GM12891 (cell line): ENCODE results near the gene TAF11L3. TPM values are rescaled to one million over a fixed set of nuclear protein-coding genes. Genes with fewer than 3 reads are reported as not detected.
"Not testable (repeated sequence)": the region's sequence is repeated elsewhere in the genome, so short reads cannot be mapped to it uniquely, and the experiment has no call there.

Experiments used
- DNase-seq: peaks from one replicate; pipeline ENCODE4 v3.0.0; 2011; ENCODE audit warnings: low spot score; ENCODE audit not compliant: insufficient read length
- FAIRE-seq: peaks from 2 replicates; lab custom pipeline; 2011; peaks lifted over from hg19 to GRCh38; lab: Jason Lieb, UNC
- PAX5 ChIP-seq: IDR thresholded peaks from 2 replicates; pipeline ENCODE4 v1.6.1; 2011; ENCODE audit warnings: low read length, moderate library complexity, mild to moderate bottlenecking; ENCODE audit not compliant: insufficient read depth, severe bottlenecking
- POLR2A ChIP-seq: IDR thresholded peaks from 2 replicates; pipeline ENCODE4 v1.6.1; 2011; ENCODE audit warnings: low read depth, low read length, control low read depth
- POLR2AphosphoS5 ChIP-seq: IDR thresholded peaks from 2 replicates; pipeline ENCODE4 v1.6.1; 2011; ENCODE audit warnings: low read depth, low read length, control low read depth
- POU2F2 ChIP-seq: IDR thresholded peaks from 2 replicates; pipeline ENCODE4 v1.6.1; 2011; ENCODE audit warnings: low read depth, mild to moderate bottlenecking, control low read depth, low read length, moderate library complexity
- SPI1 ChIP-seq: IDR thresholded peaks from 2 replicates; pipeline ENCODE4 v1.6.1; 2011; ENCODE audit warnings: low read depth, low read length, control low read depth
- TAF1 ChIP-seq: IDR thresholded peaks from 2 replicates; pipeline ENCODE4 v1.6.1; 2011; ENCODE audit warnings: low read depth, low read length, control low read depth
- polyA plus RNA-seq: library from polyadenylated mRNA; unstranded; fragments of >200 nt; gene quantifications from one replicate; pipeline ENCODE4 v1.2.1, GENCODE V29; 2012; ENCODE audit warnings: low read depth, missing spikeins, inconsistent platforms; ENCODE audit not compliant: missing spikeins

Gene TAF11L3
- not detected for polyA plus RNA-seq

DNA sequence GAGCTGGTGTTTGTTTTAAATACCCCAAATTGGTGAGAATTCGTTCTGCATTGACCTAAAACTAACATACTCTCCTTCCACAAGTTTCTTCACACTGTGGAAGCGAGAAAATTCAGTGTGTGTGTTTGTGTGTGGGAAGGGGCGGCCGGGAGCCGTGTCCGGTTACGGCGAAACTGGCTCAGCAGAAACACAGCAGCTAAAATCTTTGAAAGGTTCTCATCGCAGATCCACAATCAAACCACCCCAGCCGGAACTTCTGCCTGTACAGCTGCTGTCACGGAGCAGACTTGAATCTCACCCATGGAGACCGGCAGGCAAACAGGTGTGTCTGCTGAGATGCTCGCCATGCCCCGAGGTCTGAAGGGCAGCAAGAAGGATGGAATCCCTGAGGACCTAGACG is at the start of gene TAF11L3:
TSS of gene TAF11L3 (plus strand) at position 301 of the 400 bp plus-strand sequence.
- not testable (repeated sequence) for DNase-seq, FAIRE-seq

- TF ChIP-seq POLR2A: no peak
- no peak for TF ChIP-seq POLR2AphosphoS5
- no peak for FAIRE-seq
- no peak for DNase-seq
Measured at GRCh38 chr5:17470064-17470463, 48.1 kb upstream of the TAF11L3 start.

DNA sequence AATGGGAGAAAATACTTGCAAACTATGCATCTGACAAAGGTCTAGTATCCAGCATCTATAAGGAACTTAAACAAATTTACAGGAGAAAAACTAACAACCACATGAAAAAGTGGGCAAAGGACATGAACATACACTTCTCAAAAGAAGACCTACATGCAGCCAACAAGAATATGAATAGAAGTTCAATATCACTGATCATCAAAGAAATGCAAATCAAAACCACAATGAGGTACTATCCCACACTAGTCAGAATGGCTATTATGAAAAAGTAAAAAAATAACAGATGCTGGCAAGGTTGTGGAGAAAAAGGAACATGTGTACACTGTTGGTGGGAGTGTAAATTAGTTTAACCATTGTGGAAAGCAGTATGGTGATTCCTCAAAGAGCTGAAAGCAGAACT is 43.1 kb upstream of the TAF11L3 start:
- FAIRE-seq, DNase-seq: not testable (repeated sequence)

GRCh38 chr5:17477043-17477442 is 41.1 kb upstream of the TAF11L3 start:
- DNase-seq (no peak), FAIRE-seq (no peak)
- no peak for TF ChIP-seq POLR2AphosphoS5
- TF ChIP-seq TAF1: no peak
- TF ChIP-seq POU2F2: no peak
- TF ChIP-seq POLR2A: no peak
- no peak for TF ChIP-seq SPI1

- TF ChIP-seq POLR2A (no peak), POU2F2 (no peak), SPI1 (no peak), TAF1 (no peak), PAX5 (no peak), POLR2AphosphoS5 (no peak)
- no peak for FAIRE-seq
- no peak for DNase-seq
Measured at GRCh38 chr5:17477573-17478265, 40.4 kb upstream of the TAF11L3 start.

DNA sequence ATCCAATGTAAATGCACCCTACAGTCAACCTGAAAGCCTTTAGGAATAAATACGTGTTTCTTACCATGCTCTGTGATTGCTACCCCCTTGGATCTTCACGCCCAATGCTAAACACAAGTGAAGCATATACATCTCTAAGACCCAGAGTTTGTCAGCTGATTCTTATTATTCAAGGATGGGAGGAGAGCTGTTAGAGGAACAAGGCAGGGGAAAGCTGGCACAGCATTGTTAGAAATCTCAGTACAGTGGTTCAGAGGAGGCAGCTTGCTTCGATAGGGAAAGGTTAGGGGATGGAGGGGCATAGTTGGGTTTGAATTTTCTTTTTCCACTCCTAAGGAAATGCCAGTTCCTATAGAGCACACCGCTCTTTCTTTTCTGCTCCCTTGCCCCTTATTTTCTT is 36.8 kb upstream of the TAF11L3 start:
- FAIRE-seq: no peak
- no peak for DNase-seq
- TF ChIP-seq POU2F2 (no peak), PAX5 (no peak), POLR2AphosphoS5 (no peak), SPI1 (no peak), TAF1 (no peak), POLR2A (no peak)

DNA sequence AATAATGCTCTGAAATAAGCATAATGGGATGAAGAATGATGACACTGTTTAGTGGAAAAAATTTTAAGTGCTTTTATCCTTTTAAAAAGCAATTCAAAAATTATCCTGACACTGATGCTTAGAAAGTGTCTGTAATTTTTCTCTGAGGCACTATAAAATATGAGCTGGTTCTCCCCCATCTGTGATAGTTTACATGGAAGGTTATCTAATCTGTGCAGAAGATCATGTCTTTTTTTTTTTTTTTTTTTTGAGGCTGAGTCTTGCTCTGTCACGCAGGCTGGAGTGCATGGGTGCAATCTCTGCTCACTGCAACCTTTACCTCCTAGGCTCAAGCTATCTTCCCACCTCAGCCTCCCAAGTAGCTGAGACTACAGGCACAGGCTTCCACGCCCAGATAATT is 35.4 kb upstream of the TAF11L3 start:
- DNase-seq: no peak
- no peak for FAIRE-seq
- no peak for TF ChIP-seq POLR2A
- TF ChIP-seq PAX5: no peak
- no peak for TF ChIP-seq POLR2AphosphoS5
- no peak for TF ChIP-seq SPI1
- TF ChIP-seq POU2F2: no peak
- TF ChIP-seq TAF1: no peak

DNA sequence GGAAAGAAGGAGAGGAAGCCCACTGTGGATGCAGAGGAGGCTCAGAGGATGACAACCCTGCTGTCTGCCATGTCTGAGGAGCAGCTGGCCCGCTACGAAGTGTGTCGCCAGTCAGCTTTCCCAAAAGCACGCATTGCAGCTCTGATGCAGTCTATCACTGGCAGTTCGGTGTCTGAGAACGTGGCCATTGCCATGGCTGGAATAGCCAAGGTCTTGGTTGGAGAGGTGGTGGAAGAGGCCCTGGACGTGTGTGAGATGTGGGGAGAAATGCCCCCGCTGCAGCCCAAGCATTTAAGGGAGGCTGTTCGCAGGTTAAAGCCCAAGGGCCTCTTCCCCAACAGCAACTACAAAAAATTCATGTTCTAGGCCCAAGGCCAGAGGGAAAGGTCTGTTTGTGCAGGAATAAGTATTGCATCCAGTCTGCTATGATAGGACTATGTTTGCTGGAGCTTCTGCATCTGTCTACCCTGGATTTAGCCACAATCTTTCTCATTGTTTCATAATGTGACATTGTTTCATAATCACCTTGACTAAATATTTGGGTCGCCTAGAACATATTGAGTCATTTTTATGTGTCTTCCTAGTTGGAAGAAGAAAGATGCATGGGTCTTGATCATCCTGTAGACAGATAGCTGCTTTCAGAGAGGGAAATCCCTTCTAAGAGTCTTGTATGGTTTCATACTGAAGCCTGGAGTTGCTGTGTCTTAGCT is 31.5 kb upstream of the TAF11L3 start:
- DNase-seq, FAIRE-seq: not testable (repeated sequence)

DNA sequence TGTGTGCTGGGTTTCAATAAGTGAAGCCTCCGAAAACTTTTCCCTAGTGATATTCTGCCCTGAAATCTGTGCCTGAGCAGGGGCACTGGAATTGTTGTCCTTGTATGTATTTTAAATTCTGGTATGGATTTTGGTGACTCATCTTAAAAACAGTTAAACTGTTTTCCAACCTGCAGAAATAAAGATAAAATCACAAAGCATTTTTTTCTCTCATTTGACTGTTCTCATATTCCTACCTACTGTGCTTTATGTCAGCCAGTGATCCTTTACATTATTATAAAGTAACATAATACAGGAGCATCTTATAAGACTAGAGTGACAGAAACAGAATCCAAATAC is 31.0 kb upstream of the TAF11L3 start:
- no peak for DNase-seq
- FAIRE-seq: no peak
- no peak for TF ChIP-seq POLR2A
- TF ChIP-seq PAX5: no peak
- TF ChIP-seq SPI1: no peak
- no peak for TF ChIP-seq POU2F2
- TF ChIP-seq TAF1: no peak
- no peak for TF ChIP-seq POLR2AphosphoS5

DNA sequence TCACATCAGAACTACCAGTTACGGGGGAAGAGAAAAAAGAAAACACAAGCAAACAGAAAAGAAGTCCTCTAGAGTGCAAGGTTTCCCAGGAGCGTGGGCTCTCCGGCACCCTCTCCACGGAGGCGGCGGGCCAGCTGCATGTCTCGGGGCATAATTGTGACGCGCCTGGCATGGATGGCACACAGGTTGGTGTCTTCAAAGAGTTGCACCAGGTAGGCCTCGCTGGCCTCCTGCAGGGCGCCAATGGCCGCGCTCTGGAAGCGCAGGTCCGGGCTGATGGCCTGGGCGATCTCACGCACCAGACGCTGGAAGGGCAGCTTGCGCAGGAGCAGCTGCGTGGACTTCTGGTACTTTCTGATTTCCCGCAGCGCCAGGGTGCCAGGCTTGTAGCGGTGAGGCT is 26.9 kb upstream of the TAF11L3 start:
- not testable (repeated sequence) for FAIRE-seq, DNase-seq

- TF ChIP-seq POLR2A: no peak
- TF ChIP-seq TAF1: no peak
- TF ChIP-seq SPI1: no peak
- TF ChIP-seq POLR2AphosphoS5: no peak
- no peak for TF ChIP-seq POU2F2
- TF ChIP-seq PAX5: no peak
- DNase-seq (no peak), FAIRE-seq (no peak)
Measured at GRCh38 chr5:17492770-17493169, 25.4 kb upstream of the TAF11L3 start.
